ENCODE results near the gene CCDC154. TPM values are rescaled to one million over a fixed set of nuclear protein-coding genes. Genes with fewer than 3 reads are reported as not detected.

The CCDC154 gene
- total and polyA plus RNA-seq, 2 experiments from 2014 or later: 0.49 to 1.5 TPM

- DNase-seq (ENCODE audit: low read depth in 1 of 2, low spot score in 1 of 2): no peak
- Histone ChIP-seq H3K36me3 (no peaks in the 10 kb centered on the region), H3K4me1 (ENCODE audit: low read depth) (peaks cover 6% of the 10 kb centered on the region), H3K27me3 (peaks cover 6% of the 10 kb centered on the region), H3K9me3 (ENCODE audit: low read depth) (no peaks in the 10 kb centered on the region), H3K27ac (no peak overlapping the region), H3K4me3 (no peak overlapping the region)
- no peak for TF ChIP-seq CTCF (IDR thresholded peaks at IDR 0.05; ENCODE audit: low read depth, low read length)
Observed at GRCh38 chr16:1489077-1489476, 44.7 kb upstream of the CCDC154 start.

- H3K27ac ChIP-seq: no peak within 1 kb of the TSS
- no peak for TF ChIP-seq CTCF (IDR thresholded peaks at IDR 0.05; ENCODE audit: low read depth, low read length)
Observed at GRCh38 chr16:1488619-1489018, 44.3 kb upstream of the CCDC154 start, which contains the start of gene PTX4. PTX4 (minus strand) TSS chr16:1488944; CDS start chr16:1488909, 35 bp downstream.

GRCh38 chr16:1488054-1488601, 43.8 kb upstream of the CCDC154 start:
- Histone ChIP-seq H3K27me3 (peaks cover 11% of the 10 kb centered on the region), H3K4me3 (no peak overlapping the region), H3K27ac (no peak overlapping the region), H3K36me3 (no peaks in the 10 kb centered on the region), H3K4me1 (ENCODE audit: low read depth) (peaks cover 4% of the 10 kb centered on the region), H3K9me3 (ENCODE audit: low read depth) (no peaks in the 10 kb centered on the region)
- no peak for DNase-seq (ENCODE audit: low read depth in 1 of 2, low spot score in 1 of 2)
- TF ChIP-seq CTCF (IDR thresholded peaks at IDR 0.05; ENCODE audit: low read depth, low read length): no peak

More at GRCh38 chr16:1488619-1489018, 44.3 kb upstream of the CCDC154 start, which contains the start of gene PTX4:
- no peaks in the 10 kb centered on the region for H3K9me3 ChIP-seq (ENCODE audit: low read depth)
- DNase-seq (ENCODE audit: low read depth in 1 of 2, low spot score in 1 of 2): no peak
- no peak within 1 kb of the TSS for H3K4me3 ChIP-seq
- H3K36me3 ChIP-seq: no peaks in the 10 kb centered on the region
- H3K27me3 ChIP-seq: peaks cover 10% of the 10 kb centered on the region
- peaks cover 4% of the 10 kb centered on the region for H3K4me1 ChIP-seq (ENCODE audit: low read depth)

- no peak overlapping the region for H3K27ac ChIP-seq
- no peak for DNase-seq (ENCODE audit: low read depth in 1 of 2, low spot score in 1 of 2)
Observed at GRCh38 chr16:1487395-1488053, 43.2 kb upstream of the CCDC154 start.

More at GRCh38 chr16:1487395-1488053, 43.2 kb upstream of the CCDC154 start:
- Histone ChIP-seq H3K27me3 (peaks cover 15% of the 10 kb centered on the region), H3K9me3 (ENCODE audit: low read depth) (no peaks in the 10 kb centered on the region), H3K36me3 (no peaks in the 10 kb centered on the region), H3K4me3 (no peak overlapping the region), H3K4me1 (ENCODE audit: low read depth) (no peaks in the 10 kb centered on the region)
- TF ChIP-seq CTCF (IDR thresholded peaks at IDR 0.05; ENCODE audit: low read depth, low read length): no peak

Data from cardiac muscle cell (in vitro differentiated cells and primary cell).